ENCODE measurements around the gene SDHB. TPM values are rescaled to one million over a fixed set of nuclear protein-coding genes. Genes with fewer than 3 reads are reported as not detected.

The SDHB gene
- total RNA-seq, 1 donor from 2014 or later, result 165 TPM

- no peak for DNase-seq (ENCODE audit: low read depth)
Observed at GRCh38 chr1:17046334-17046657, 7.5 kb downstream of the SDHB start.

- DNase-seq (ENCODE audit: low read depth), result peak; percentile 60
Observed at GRCh38 chr1:17045634-17046333, 8.0 kb downstream of the SDHB start.

GRCh38 chr1:17045150-17045549 lies 8.7 kb downstream of the SDHB start:
- DNase-seq (ENCODE audit: low read depth), result no peak

GRCh38 chr1:17043676-17044075 lies 10.2 kb downstream of the SDHB start:
- DNase-seq (ENCODE audit: low read depth), result no peak

GRCh38 chr1:17040135-17040534 lies 13.7 kb downstream of the SDHB start:
- DNase-seq (ENCODE audit: low read depth), result no peak

- no peak for DNase-seq (ENCODE audit: low read depth)
Observed at GRCh38 chr1:17039522-17039921, 14.3 kb downstream of the SDHB start.

- DNase-seq (ENCODE audit: low read depth), result no peak
Observed at GRCh38 chr1:17033481-17033880, 20.4 kb downstream of the SDHB start.

GRCh38 chr1:17032741-17033140 lies 21.1 kb downstream of the SDHB start:
- DNase-seq (ENCODE audit: low read depth), result no peak

- DNase-seq (ENCODE audit: low read depth), result no peak
Observed at GRCh38 chr1:17031436-17031835, 22.4 kb downstream of the SDHB start.

- DNase-seq (ENCODE audit: low read depth), result no peak
Observed at GRCh38 chr1:17030206-17030605, 23.6 kb downstream of the SDHB start.

GRCh38 chr1:17028662-17029188 lies 25.1 kb downstream of the SDHB start:
- DNase-seq (ENCODE audit: low read depth), result peak; percentile 68

- DNase-seq (ENCODE audit: low read depth), result no peak
Observed at GRCh38 chr1:17027900-17028299, 25.9 kb downstream of the SDHB start.

- DNase-seq (ENCODE audit: low read depth), result peak; percentile 15
Observed at GRCh38 chr1:17027403-17027802, 26.4 kb downstream of the SDHB start.

- DNase-seq (ENCODE audit: low read depth), result peak; percentile 29
Observed at GRCh38 chr1:17024721-17025120, 29.1 kb downstream of the SDHB start.

GRCh38 chr1:17023573-17023972 lies 30.3 kb downstream of the SDHB start:
- no peak for DNase-seq (ENCODE audit: low read depth)

GRCh38 chr1:17023102-17023501 lies 30.7 kb downstream of the SDHB start:
- no peak for DNase-seq (ENCODE audit: low read depth)

GRCh38 chr1:17021896-17022295 lies 31.9 kb downstream of the SDHB start:
- DNase-seq (ENCODE audit: low read depth), result no peak

GRCh38 chr1:17020502-17020901 lies 33.3 kb downstream of the SDHB start:
- no peak for DNase-seq (ENCODE audit: low read depth)

- no peak for DNase-seq (ENCODE audit: low read depth)
Observed at GRCh38 chr1:17018849-17019248, 35.0 kb downstream of the SDHB start.

- DNase-seq (ENCODE audit: low read depth), result no peak
Observed at GRCh38 chr1:17017435-17017834, 36.4 kb downstream of the SDHB start.

- DNase-seq (ENCODE audit: low read depth), result peak; percentile 51
Observed at GRCh38 chr1:17016317-17016661, 37.5 kb downstream of the SDHB start.

GRCh38 chr1:17014671-17015567 lies 38.9 kb downstream of the SDHB start:
- DNase-seq (ENCODE audit: low read depth), result peak; percentile 31

Data from myocyte (in vitro differentiated cells).